Caco-2 (cell line): Measurements from ENCODE around the gene DHX32. TPM values are rescaled to one million over a fixed set of nuclear protein-coding genes. Genes with fewer than 3 reads are reported as not detected.
A peak's percentile ranks its signal among the peaks of the same experiment; 100 is the strongest.

Experiments
- BruUV-seq: library from RNA; stranded (reverse); fragments of 400-500 nt; replicated peaks from 2 replicates; lab custom pipeline; 2021; lab: Mats Ljungman, UMichigan
- CTCF ChIA-PET: fragments of 300-600 bp; sonication (Branson Sonifier 250); formaldehyde crosslinking; loops from one replicate; lab custom pipeline; 2022; ENCODE audit warnings: antibody characterized with exemption; lab: Charles Lee
- POLR2A ChIA-PET: fragments of 300-600 bp; sonication (Branson Sonifier 250); formaldehyde crosslinking; loops from one replicate; lab custom pipeline; 2022; ENCODE audit warnings: antibody characterized with exemption; lab: Charles Lee
- DNase-seq, 2 experiments: peaks; one replicate each; pipeline versions ENCODE4 v3.0.0 to v3.0.0-alpha.2; 2020 to 2022
- H3K27me3 ChIP-seq: replicated peaks from 2 replicates; pipeline ENCODE4 v1.6.0; 2011; ENCODE audit warnings: low read length; ENCODE audit not compliant: control insufficient read depth, insufficient read depth
- H3K36me3 ChIP-seq: 2 replicates; pipeline ENCODE4 v1.5.1; 2011; ENCODE audit warnings: low read length; ENCODE audit not compliant: control insufficient read depth, insufficient read depth
- H3K4me1 ChIP-seq: fragments of 250-450 bp; sonication (Bioruptor Pico); 2 replicates; pipeline ENCODE4 v1.5.1; 2020; ENCODE audit warnings: mild to moderate bottlenecking
- H3K4me3 ChIP-seq: 2 replicates; pipeline ENCODE4 v1.5.1; 2011; ENCODE audit warnings: low read depth, mild to moderate bottlenecking, control low read depth, low read length
- H3K9me3 ChIP-seq: fragments of 250-450 bp; sonication (Bioruptor Pico); 2 replicates; pipeline ENCODE4 v1.5.1; 2020; ENCODE audit warnings: mild to moderate bottlenecking, moderate library complexity
- H3K27ac Mint-ChIP-seq: one replicate; pipeline ENCODE4 v1.8.0; 2022; ENCODE audit warnings: mixed read lengths; ENCODE audit not compliant: unreplicated experiment
- H3K27me3 Mint-ChIP-seq: one replicate; pipeline ENCODE4 v1.8.0; 2022; ENCODE audit warnings: mixed read lengths; ENCODE audit not compliant: insufficient read depth, unreplicated experiment
- H3K36me3 Mint-ChIP-seq: one replicate; pipeline ENCODE4 v1.8.0; 2022; ENCODE audit warnings: mild to moderate bottlenecking, mixed read lengths; ENCODE audit not compliant: insufficient read depth, unreplicated experiment
- H3K4me1 Mint-ChIP-seq: one replicate; pipeline ENCODE4 v1.8.0; 2022; ENCODE audit warnings: low read depth, mixed read lengths; ENCODE audit not compliant: unreplicated experiment
- H3K4me3 Mint-ChIP-seq: one replicate; pipeline ENCODE4 v1.8.0; 2022; ENCODE audit warnings: mild to moderate bottlenecking, moderate library complexity, mixed read lengths; ENCODE audit not compliant: unreplicated experiment
- H3K9me3 Mint-ChIP-seq: one replicate; pipeline ENCODE4 v1.8.0; 2022; ENCODE audit warnings: mixed read lengths; ENCODE audit not compliant: unreplicated experiment
- CTCF ChIP-seq, 2 experiments: fragments of 200-600 bp in 1 of 2; IDR thresholded peaks; 1 replicate in 1 of 2; 2 replicates in 1 of 2; pipeline versions ENCODE4 v1.5.1 to v1.8.0; 2011 to 2022; ENCODE audit warnings: antibody characterized with exemption in 1 of 2, control low read depth in 1 of 2, inconsistent platforms in 1 of 2, low read depth in 1 of 2, low read length in 1 of 2, mild to moderate bottlenecking in 1 of 2, moderate library complexity in 1 of 2; ENCODE audit not compliant: insufficient read depth in 1 of 2, severe bottlenecking in 1 of 2, unreplicated experiment in 1 of 2
- intact Hi-C: fragments of 100-400 bp; cut with micrococcal nuclease; formaldehyde crosslinking; loops from one replicate; pipeline ENCODE4 v1.10.0; 2022; ENCODE audit not compliant: unreplicated experiment
- total RNA-seq: library from RNA; stranded (reverse); gene quantifications from 2 replicates; pipeline ENCODE4 v1.2.3, GENCODE V29; 2022

DHX32 gene
- total RNA-seq, 1 experiment from 2014 or later, result 25.0 TPM

GRCh38 chr10:125880719-125881118 lies 373 bp downstream of the DHX32 start:
- Mint-ChIP-seq H3K36me3 (peaks cover 6% of the 10 kb centered on the region), H3K27ac (peak overlapping the region; percentile 64), H3K4me3 (peak overlapping the region; percentile 42), H3K27me3 (no peaks in the 10 kb centered on the region), H3K4me1 (peaks cover 19% of the 10 kb centered on the region), H3K9me3 (no peaks in the 10 kb centered on the region)
- no peak for TF ChIP-seq CTCF (IDR thresholded peaks at IDR 0.05; ENCODE audit: insufficient read depth in 1 of 2, low read depth in 1 of 2, low read length in 1 of 2, severe bottlenecking in 1 of 2, unreplicated experiment in 1 of 2)
- Histone ChIP-seq H3K9me3 (no peaks in the 10 kb centered on the region), H3K4me1 (peaks cover 16% of the 10 kb centered on the region), H3K4me3 (no peak overlapping the region), H3K27me3 (no peaks in the 10 kb centered on the region), H3K36me3 (no peaks in the 10 kb centered on the region; the same call in none of the 2 replicates)
- intact Hi-C loops, result no loop called here
- peak in 1 of 2 experiments; percentile 25 for DNase-seq
- POLR2A ChIA-PET, result interaction anchor here (0.5 kb wide), 1 partner anchor 16 kb away, joined by 3 read pairs; no protein-coding TSS in a partner anchor
- no TSS peak for BruUV-seq
- CTCF ChIA-PET, result interaction anchor here (1.0 kb wide), 1 partner anchor 54 kb away, joined by 3 read pairs; no protein-coding TSS in a partner anchor

DNA sequence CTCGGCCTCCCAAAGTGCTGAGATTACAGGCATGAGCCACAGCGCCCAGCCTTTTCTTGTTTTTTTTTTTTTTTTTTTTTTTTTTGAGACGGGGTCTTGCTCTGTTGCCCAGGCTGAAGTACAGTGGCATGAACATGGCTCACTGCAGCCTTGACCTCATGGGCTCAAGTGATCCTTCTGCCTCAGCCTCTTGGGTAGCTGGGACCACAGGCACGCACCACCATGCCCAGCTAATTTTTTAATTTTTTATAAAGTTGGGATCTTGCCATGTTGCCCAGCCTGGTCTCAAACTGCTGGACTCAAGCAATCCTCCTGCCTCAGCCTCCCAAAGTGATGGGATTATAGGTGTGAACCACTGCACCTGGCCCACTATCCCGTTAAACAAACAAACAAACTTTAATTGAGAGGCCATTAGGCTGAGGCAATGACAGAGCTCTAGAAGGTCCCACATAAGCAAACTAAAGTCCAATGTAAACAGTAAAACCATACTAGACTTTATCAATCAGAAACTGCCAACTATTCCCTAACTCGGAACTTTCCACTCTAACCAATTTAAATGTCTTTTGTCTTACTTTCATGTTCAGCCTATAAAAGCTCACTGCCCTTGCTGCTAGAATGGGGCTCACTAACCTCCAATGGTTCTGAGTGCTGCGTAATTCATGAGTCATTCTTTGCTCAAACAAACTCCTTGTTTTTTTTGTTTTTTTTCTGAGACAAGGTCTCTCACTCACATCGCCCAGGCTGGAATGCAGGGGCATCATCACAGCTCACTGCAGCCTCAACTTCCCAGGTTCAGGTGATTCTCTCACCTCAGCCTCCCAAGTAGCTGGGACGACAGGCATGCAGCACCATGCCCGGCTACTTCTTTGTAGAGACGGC lies 1.9 kb downstream of the DHX32 start:
- H3K4me1 Mint-ChIP-seq, result peaks cover 19% of the 10 kb centered on the region
- TF ChIP-seq CTCF (IDR thresholded peaks at IDR 0.05; ENCODE audit: insufficient read depth in 1 of 2, low read depth in 1 of 2, low read length in 1 of 2, severe bottlenecking in 1 of 2, unreplicated experiment in 1 of 2), result no peak
- peaks cover 13% of the 10 kb centered on the region for H3K9me3 Mint-ChIP-seq
- no peaks in the 10 kb centered on the region; the same call in none of the 2 replicates for H3K36me3 ChIP-seq
- H3K27ac Mint-ChIP-seq, result peak overlapping the region; percentile 73
- peaks cover 18% of the 10 kb centered on the region for H3K36me3 Mint-ChIP-seq
- DNase-seq, result peak in 1 of 2 experiments; percentile 26
- POLR2A ChIA-PET, result no interaction called here
- no peaks in the 10 kb centered on the region for H3K27me3 Mint-ChIP-seq
- H3K27me3 ChIP-seq, result no peaks in the 10 kb centered on the region
- intact Hi-C loops, result no loop called here
- H3K9me3 ChIP-seq, result no peaks in the 10 kb centered on the region
- H3K4me3 Mint-ChIP-seq, result no peak overlapping the region
- CTCF ChIA-PET, result no interaction called here
- peaks cover 16% of the 10 kb centered on the region for H3K4me1 ChIP-seq
- H3K4me3 ChIP-seq, result no peak overlapping the region
- BruUV-seq, result no TSS peak

- Mint-ChIP-seq H3K9me3 (peaks cover 14% of the 10 kb centered on the region), H3K4me3 (no peak overlapping the region), H3K27ac (no peak overlapping the region), H3K36me3 (peaks cover 19% of the 10 kb centered on the region), H3K27me3 (no peaks in the 10 kb centered on the region), H3K4me1 (peaks cover 6% of the 10 kb centered on the region)
- TF ChIP-seq CTCF (IDR thresholded peaks at IDR 0.05; ENCODE audit: insufficient read depth in 1 of 2, low read depth in 1 of 2, low read length in 1 of 2, severe bottlenecking in 1 of 2, unreplicated experiment in 1 of 2), result no peak
- Histone ChIP-seq H3K36me3 (no peaks in the 10 kb centered on the region), H3K4me3 (no peak overlapping the region), H3K4me1 (no peaks in the 10 kb centered on the region), H3K9me3 (no peaks in the 10 kb centered on the region), H3K27me3 (no peaks in the 10 kb centered on the region)
- intact Hi-C loops, result no loop called here
- DNase-seq, result no peak
- POLR2A ChIA-PET, result interaction anchor here (0.5 kb wide), 1 partner anchor 63 kb away, joined by 6 read pairs; no protein-coding TSS in a partner anchor
- CTCF ChIA-PET, result no interaction called here
- BruUV-seq, result no TSS peak
Measured at GRCh38 chr10:125871338-125871737, 9.8 kb downstream of the DHX32 start.
